ENCODE data around the gene NTRK3. TPM values are rescaled to one million over a fixed set of nuclear protein-coding genes. Genes with fewer than 3 reads are reported as not detected.

Gene NTRK3
- 16.4 to 27.2 TPM (median 22.9 TPM) in 5 replicates for total RNA-seq (2022; extraction: Qiagen RNA extraction)

GRCh38 chr15:88256279-88257230, at the start of gene NTRK3:
Gene NTRK3 (minus strand): TSS chr15:88256739. CDS start chr15:88256153, 586 bp downstream.

Other genes with a start within 250 kb of the NTRK3 start
- gene MRPL46, start 210.6 kb upstream of the NTRK3 start, total RNA-seq (2022; extraction: Qiagen RNA extraction), result 51.8 to 62.5 TPM (median 55.1 TPM) in 5 replicates
- gene MRPS11, start 211.0 kb upstream of the NTRK3 start, total RNA-seq (2022; extraction: Qiagen RNA extraction), result 93.7 to 103 TPM (median 95.7 TPM) in 5 replicates